ENCODE results near the gene EHMT1. TPM values are rescaled to one million over a fixed set of nuclear protein-coding genes. Genes with fewer than 3 reads are reported as not detected.

Gene EHMT1
- total RNA-seq, 1 experiment from 2014 or later, result 63.9 TPM

- Histone ChIP-seq H3K36me3 (ENCODE audit: control insufficient read depth, insufficient read depth, low read length) (no peaks in the 10 kb centered on the region; the same call in 1 of the 2 replicates), H3K27me3 (ENCODE audit: control insufficient read depth, insufficient read depth, low read length) (no peaks in the 10 kb centered on the region), H3K9me3 (ENCODE audit: control insufficient read depth, insufficient read depth, low read depth, low read length) (no peaks in the 10 kb centered on the region), H3K27ac (ENCODE audit: low read length) (no peak overlapping the region), H3K4me3 (ENCODE audit: low read depth in 2 of 2, low read length in 2 of 2) (no peak overlapping the region), H3K4me1 (ENCODE audit: control insufficient read depth, insufficient read depth, low read length) (peaks cover 3% of the 10 kb centered on the region; the same call in 1 of the 2 replicates)
- no peak for DNase-seq (ENCODE audit: low read depth, low spot score)
- ATAC-seq, result no peak
- POLR2A ChIA-PET, result no interaction called here
- TF ChIP-seq, protein P1, sequence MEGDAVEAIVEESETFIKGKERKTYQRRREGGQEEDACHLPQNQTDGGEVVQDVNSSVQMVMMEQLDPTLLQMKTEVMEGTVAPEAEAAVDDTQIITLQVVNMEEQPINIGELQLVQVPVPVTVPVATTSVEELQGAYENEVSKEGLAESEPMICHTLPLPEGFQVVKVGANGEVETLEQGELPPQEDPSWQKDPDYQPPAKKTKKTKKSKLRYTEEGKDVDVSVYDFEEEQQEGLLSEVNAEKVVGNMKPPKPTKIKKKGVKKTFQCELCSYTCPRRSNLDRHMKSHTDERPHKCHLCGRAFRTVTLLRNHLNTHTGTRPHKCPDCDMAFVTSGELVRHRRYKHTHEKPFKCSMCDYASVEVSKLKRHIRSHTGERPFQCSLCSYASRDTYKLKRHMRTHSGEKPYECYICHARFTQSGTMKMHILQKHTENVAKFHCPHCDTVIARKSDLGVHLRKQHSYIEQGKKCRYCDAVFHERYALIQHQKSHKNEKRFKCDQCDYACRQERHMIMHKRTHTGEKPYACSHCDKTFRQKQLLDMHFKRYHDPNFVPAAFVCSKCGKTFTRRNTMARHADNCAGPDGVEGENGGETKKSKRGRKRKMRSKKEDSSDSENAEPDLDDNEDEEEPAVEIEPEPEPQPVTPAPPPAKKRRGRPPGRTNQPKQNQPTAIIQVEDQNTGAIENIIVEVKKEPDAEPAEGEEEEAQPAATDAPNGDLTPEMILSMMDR (IDR thresholded peaks at IDR 0.05), result no peak
- TF ChIP-seq, protein P2, sequence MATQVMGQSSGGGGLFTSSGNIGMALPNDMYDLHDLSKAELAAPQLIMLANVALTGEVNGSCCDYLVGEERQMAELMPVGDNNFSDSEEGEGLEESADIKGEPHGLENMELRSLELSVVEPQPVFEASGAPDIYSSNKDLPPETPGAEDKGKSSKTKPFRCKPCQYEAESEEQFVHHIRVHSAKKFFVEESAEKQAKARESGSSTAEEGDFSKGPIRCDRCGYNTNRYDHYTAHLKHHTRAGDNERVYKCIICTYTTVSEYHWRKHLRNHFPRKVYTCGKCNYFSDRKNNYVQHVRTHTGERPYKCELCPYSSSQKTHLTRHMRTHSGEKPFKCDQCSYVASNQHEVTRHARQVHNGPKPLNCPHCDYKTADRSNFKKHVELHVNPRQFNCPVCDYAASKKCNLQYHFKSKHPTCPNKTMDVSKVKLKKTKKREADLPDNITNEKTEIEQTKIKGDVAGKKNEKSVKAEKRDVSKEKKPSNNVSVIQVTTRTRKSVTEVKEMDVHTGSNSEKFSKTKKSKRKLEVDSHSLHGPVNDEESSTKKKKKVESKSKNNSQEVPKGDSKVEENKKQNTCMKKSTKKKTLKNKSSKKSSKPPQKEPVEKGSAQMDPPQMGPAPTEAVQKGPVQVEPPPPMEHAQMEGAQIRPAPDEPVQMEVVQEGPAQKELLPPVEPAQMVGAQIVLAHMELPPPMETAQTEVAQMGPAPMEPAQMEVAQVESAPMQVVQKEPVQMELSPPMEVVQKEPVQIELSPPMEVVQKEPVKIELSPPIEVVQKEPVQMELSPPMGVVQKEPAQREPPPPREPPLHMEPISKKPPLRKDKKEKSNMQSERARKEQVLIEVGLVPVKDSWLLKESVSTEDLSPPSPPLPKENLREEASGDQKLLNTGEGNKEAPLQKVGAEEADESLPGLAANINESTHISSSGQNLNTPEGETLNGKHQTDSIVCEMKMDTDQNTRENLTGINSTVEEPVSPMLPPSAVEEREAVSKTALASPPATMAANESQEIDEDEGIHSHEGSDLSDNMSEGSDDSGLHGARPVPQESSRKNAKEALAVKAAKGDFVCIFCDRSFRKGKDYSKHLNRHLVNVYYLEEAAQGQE (IDR thresholded peaks at IDR 0.05; ENCODE audit: insufficient read depth in 1 of 2, low read depth in 2 of 2, low read length in 1 of 2), result no peak
- TF ChIP-seq POLR2AphosphoS5 (IDR thresholded peaks at IDR 0.05; ENCODE audit: low read depth, low read length) (no peak), SIN3A (IDR thresholded peaks at IDR 0.05; ENCODE audit: borderline replicate concordance, insufficient read depth, low read depth, low read length) (no peak), TCF7L2 (IDR thresholded peaks at IDR 0.05; ENCODE audit: low read depth, low read length) (no peak)
- BruUV-seq (replicated peaks), result no TSS peak
- CTCF ChIA-PET, result interaction anchor here (1.1 kb wide), 1 partner anchor 26 kb away, joined by 3 read pairs; no protein-coding TSS in a partner anchor
- in situ Hi-C loops (cut with HindIII; ENCODE audit: low pct_unique_long_range_greater_than_20kb, low sequenced_read_pairs), result no loop called here
- intact Hi-C loops (cut with micrococcal nuclease; ENCODE audit: unreplicated experiment), result no loop called here
Observed at GRCh38 chr9:137581361-137582285, 37.2 kb upstream of the EHMT1 start.

GRCh38 chr9:137582286-137582860, 36.4 kb upstream of the EHMT1 start:
- in situ Hi-C loops (cut with HindIII; ENCODE audit: low pct_unique_long_range_greater_than_20kb, low sequenced_read_pairs), result no loop called here
- ChIA-PET CTCF (interaction anchor here (1.1 kb wide), 1 partner anchor 25 kb away, joined by 3 read pairs; no protein-coding TSS in a partner anchor), POLR2A (no interaction called here)
- DNase-seq (ENCODE audit: low read depth, low spot score), result no peak
- no peak for ATAC-seq
- H3K4me3 ChIP-seq (ENCODE audit: low read depth in 2 of 2, low read length in 2 of 2), result no peak overlapping the region
- H3K27me3 ChIP-seq (ENCODE audit: control insufficient read depth, insufficient read depth, low read length), result no peaks in the 10 kb centered on the region
- peaks cover under 1% of the 10 kb centered on the region; the same call in 1 of the 2 replicates for H3K4me1 ChIP-seq (ENCODE audit: control insufficient read depth, insufficient read depth, low read length)
- no peak overlapping the region for H3K27ac ChIP-seq (ENCODE audit: low read length)
- H3K9me3 ChIP-seq (ENCODE audit: control insufficient read depth, insufficient read depth, low read depth, low read length), result no peaks in the 10 kb centered on the region
- intact Hi-C loops (cut with micrococcal nuclease; ENCODE audit: unreplicated experiment), result no loop called here
- no peak for TF ChIP-seq POLR2AphosphoS5 (IDR thresholded peaks at IDR 0.05; ENCODE audit: low read depth, low read length)
- no peak for TF ChIP-seq TCF7L2 (IDR thresholded peaks at IDR 0.05; ENCODE audit: low read depth, low read length)
- TF ChIP-seq SIN3A (IDR thresholded peaks at IDR 0.05; ENCODE audit: borderline replicate concordance, insufficient read depth, low read depth, low read length), result no peak
- TF ChIP-seq, protein P2 (IDR thresholded peaks at IDR 0.05; ENCODE audit: insufficient read depth in 1 of 2, low read depth in 2 of 2, low read length in 1 of 2), result no peak
- TF ChIP-seq, protein P1 (IDR thresholded peaks at IDR 0.05), result peak; percentile 69; the same call in 1 of the 2 replicates
- BruUV-seq (replicated peaks), result no TSS peak
- no peaks in the 10 kb centered on the region; the same call in 1 of the 2 replicates for H3K36me3 ChIP-seq (ENCODE audit: control insufficient read depth, insufficient read depth, low read length)

All from Panc1 (cell line).